GM12875 (cell line): Measurements from ENCODE around the gene SOCS7.
A peak's percentile ranks its signal among the peaks of the same experiment; 100 is the strongest.

Experiments
- H3K4me3 ChIP-seq: one replicate; pipeline ENCODE4 v1.5.1; 2011; ENCODE audit warnings: low read depth, low read length, control low read depth
- CTCF ChIP-seq: IDR thresholded peaks from 2 replicates; pipeline ENCODE4 v1.5.1; 2011; ENCODE audit warnings: low read depth, mild to moderate bottlenecking, control low read depth, inconsistent platforms, low read length, moderate library complexity, borderline replicate concordance; ENCODE audit not compliant: insufficient read depth

Gene SOCS7

GRCh38 chr17:38329284-38329683 lies 22.4 kb upstream of the SOCS7 start:
- H3K4me3 ChIP-seq: no peak overlapping the region
- TF ChIP-seq CTCF: no peak

- no peak overlapping the region for H3K4me3 ChIP-seq
- no peak for TF ChIP-seq CTCF
These were observed 21.6 kb upstream of the SOCS7 start for GRCh38 chr17:38329808-38330730.

- no peak for TF ChIP-seq CTCF
- H3K4me3 ChIP-seq: no peak overlapping the region
These were observed 20.7 kb upstream of the SOCS7 start for GRCh38 chr17:38330941-38331411.

- no peak for TF ChIP-seq CTCF
- no peak overlapping the region for H3K4me3 ChIP-seq
These were observed 18.9 kb upstream of the SOCS7 start for GRCh38 chr17:38332735-38333134.

GRCh38 chr17:38333635-38334295 lies 17.9 kb upstream of the SOCS7 start:
- peak; percentile 71 for TF ChIP-seq CTCF
- no peak overlapping the region for H3K4me3 ChIP-seq

- H3K4me3 ChIP-seq: no peak overlapping the region
- no peak for TF ChIP-seq CTCF
These were observed 16.9 kb upstream of the SOCS7 start for GRCh38 chr17:38334480-38335364.
